ENCODE measurements around the gene CHMP2A. TPM values are rescaled to one million over a fixed set of nuclear protein-coding genes. Genes with fewer than 3 reads are reported as not detected.

CHMP2A gene
- total and polyA plus RNA-seq, 4 donors: 87.7 to 309 (median 192) TPM

DNA sequence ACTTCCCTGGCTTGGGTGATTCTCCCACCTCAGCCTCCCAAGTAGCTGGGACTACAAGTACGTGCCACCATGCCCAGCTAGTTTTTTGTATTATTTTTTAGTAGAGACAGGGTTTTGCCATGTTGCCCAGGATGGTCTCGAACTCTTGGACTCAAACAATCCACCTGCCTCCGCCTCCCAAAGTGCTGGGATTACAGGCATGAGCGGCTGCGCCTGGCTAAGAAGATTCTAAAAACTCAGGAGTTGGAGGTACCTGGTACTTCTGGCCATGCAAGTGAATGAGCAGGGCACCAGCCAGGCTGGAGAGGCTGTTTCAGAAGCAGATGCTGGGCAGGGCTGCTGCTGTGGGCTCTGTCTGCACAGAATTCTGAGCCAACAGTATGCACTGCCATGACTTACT, 12.1 kb upstream of the CHMP2A start:
- H3K9me3 ChIP-seq (ENCODE audit: control insufficient read depth in 4 of 4, insufficient read depth in 3 of 4, low read length in 3 of 4): no peaks in the 10 kb centered on the region
- H3K36me3 ChIP-seq (ENCODE audit: control insufficient read depth in 4 of 4, insufficient read depth in 4 of 4, low read length in 4 of 4): peaks cover 0 to 22% (median 19%) of the 10 kb centered on the region in 4 donors
- no peak for ATAC-seq (ENCODE audit: insufficient read depth, low FRiP score)
- H3K4me3 ChIP-seq: no peak overlapping the region
- no peak overlapping the region for H3K27ac ChIP-seq (ENCODE audit: low read depth in 1 of 2, low read length in 1 of 2)
- WGBS, 2 donors: 95 to 97% methylated on average over 5 of the region's 5 CpGs
- peaks cover 0 to 18% (median 13%) of the 10 kb centered on the region in 5 donors for H3K4me1 ChIP-seq (ENCODE audit: control insufficient read depth in 5 of 5, insufficient read depth in 5 of 5, low read length in 5 of 5)
- DNase-seq: no peak
- no peak overlapping the region for H3K9ac ChIP-seq (ENCODE audit: insufficient read depth in 1 of 2, low read length in 2 of 2)
- H3K27me3 ChIP-seq (ENCODE audit: control insufficient read depth in 3 of 3, insufficient read depth in 3 of 3, low read length in 2 of 3): peaks cover 0 to 15% (median 5%) of the 10 kb centered on the region in 3 donors
- TF ChIP-seq, protein P1, sequence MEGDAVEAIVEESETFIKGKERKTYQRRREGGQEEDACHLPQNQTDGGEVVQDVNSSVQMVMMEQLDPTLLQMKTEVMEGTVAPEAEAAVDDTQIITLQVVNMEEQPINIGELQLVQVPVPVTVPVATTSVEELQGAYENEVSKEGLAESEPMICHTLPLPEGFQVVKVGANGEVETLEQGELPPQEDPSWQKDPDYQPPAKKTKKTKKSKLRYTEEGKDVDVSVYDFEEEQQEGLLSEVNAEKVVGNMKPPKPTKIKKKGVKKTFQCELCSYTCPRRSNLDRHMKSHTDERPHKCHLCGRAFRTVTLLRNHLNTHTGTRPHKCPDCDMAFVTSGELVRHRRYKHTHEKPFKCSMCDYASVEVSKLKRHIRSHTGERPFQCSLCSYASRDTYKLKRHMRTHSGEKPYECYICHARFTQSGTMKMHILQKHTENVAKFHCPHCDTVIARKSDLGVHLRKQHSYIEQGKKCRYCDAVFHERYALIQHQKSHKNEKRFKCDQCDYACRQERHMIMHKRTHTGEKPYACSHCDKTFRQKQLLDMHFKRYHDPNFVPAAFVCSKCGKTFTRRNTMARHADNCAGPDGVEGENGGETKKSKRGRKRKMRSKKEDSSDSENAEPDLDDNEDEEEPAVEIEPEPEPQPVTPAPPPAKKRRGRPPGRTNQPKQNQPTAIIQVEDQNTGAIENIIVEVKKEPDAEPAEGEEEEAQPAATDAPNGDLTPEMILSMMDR (IDR thresholded peaks at IDR 0.05; ENCODE audit: control extremely low read depth, extremely low read depth): no peak

DNA sequence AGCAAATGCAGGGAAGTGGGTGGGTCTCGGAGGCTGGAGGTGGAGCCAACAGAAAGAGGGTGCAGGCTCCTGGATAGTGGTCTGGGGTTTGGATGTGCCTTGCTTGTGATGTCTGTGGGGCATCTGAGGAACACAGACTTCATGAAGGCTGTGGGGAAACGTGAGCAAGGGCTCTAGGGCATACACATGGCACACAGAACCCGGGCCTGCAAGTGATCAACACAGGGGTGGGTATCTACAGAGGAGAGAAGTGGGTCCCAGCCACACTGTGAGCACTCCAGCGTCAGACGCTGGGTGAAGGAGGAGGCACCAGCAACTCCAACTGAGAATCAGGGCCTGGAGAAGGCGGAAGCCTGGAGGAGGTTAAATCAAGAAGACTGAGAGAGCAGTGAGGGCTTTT, 8.9 kb upstream of the CHMP2A start:
- peaks cover 0 to 31% (median 23%) of the 10 kb centered on the region in 5 donors for H3K4me1 ChIP-seq (ENCODE audit: control insufficient read depth in 5 of 5, insufficient read depth in 5 of 5, low read length in 5 of 5)
- peaks cover 0 to 22% (median 12%) of the 10 kb centered on the region in 3 donors for H3K27me3 ChIP-seq (ENCODE audit: control insufficient read depth in 3 of 3, insufficient read depth in 3 of 3, low read length in 2 of 3)
- H3K36me3 ChIP-seq (ENCODE audit: control insufficient read depth in 4 of 4, insufficient read depth in 4 of 4, low read length in 4 of 4): peaks cover 0 to 11% (median 1%) of the 10 kb centered on the region in 4 donors
- DNase-seq (no peak), ATAC-seq (ENCODE audit: insufficient read depth, low FRiP score) (no peak)
- H3K9me3 ChIP-seq (ENCODE audit: control insufficient read depth in 4 of 4, insufficient read depth in 3 of 4, low read length in 3 of 4): no peaks in the 10 kb centered on the region
- H3K27ac ChIP-seq (ENCODE audit: low read depth in 1 of 2, low read length in 1 of 2): no peak overlapping the region
- H3K4me3 ChIP-seq: no peak overlapping the region
- 77 to 89% methylated on average over 6 of the region's 6 CpGs for WGBS, 2 donors
- no peak overlapping the region for H3K9ac ChIP-seq (ENCODE audit: insufficient read depth in 1 of 2, low read length in 2 of 2)
- TF ChIP-seq, protein P1 (IDR thresholded peaks at IDR 0.05; ENCODE audit: control extremely low read depth, extremely low read depth): no peak

DNA sequence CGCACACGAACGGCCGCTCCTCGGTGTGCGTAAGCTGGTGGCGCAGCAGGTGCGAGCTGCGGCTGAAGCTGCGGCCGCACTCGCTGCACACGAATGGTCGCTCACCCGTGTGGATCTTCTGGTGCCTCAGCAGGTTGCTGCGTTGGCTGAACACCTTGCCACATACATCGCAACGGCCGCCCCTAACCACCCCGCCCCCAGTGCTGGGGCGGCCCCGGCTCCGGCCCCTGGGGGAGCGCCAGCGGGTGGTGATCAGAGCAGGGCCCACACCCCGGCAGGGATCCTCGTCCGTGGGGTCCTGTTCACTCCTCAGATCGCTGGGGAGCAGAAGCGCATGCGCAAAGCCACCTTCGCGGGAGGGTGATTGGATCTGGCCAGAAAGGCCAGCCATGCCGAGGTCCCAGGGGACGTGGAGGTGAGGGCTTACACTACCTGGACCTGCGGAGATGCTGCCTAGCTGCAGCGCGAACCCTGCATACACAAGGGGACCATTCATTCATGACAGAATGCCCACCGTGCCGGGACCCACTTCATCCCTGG, 8.2 kb upstream of the CHMP2A start:
- no peak for DNase-seq
- Histone ChIP-seq H3K27ac (ENCODE audit: low read depth in 1 of 2, low read length in 1 of 2) (no peak overlapping the region), H3K4me3 (no peak overlapping the region), H3K4me1 (ENCODE audit: control insufficient read depth in 5 of 5, insufficient read depth in 5 of 5, low read length in 5 of 5) (peaks cover 0 to 31% (median 23%) of the 10 kb centered on the region in 5 donors), H3K36me3 (ENCODE audit: control insufficient read depth in 4 of 4, insufficient read depth in 4 of 4, low read length in 4 of 4) (peaks cover 0 to 8% (median 1%) of the 10 kb centered on the region in 4 donors), H3K9me3 (ENCODE audit: control insufficient read depth in 4 of 4, insufficient read depth in 3 of 4, low read length in 3 of 4) (no peaks in the 10 kb centered on the region), H3K9ac (ENCODE audit: insufficient read depth in 1 of 2, low read length in 2 of 2) (no peak overlapping the region), H3K27me3 (ENCODE audit: control insufficient read depth in 3 of 3, insufficient read depth in 3 of 3, low read length in 2 of 3) (peaks cover 0 to 22% (median 12%) of the 10 kb centered on the region in 3 donors)
- no peak for ATAC-seq (ENCODE audit: insufficient read depth, low FRiP score)
- TF ChIP-seq, protein P1 (IDR thresholded peaks at IDR 0.05; ENCODE audit: control extremely low read depth, extremely low read depth): no peak
- 4 to 6% methylated on average over 40 of the region's 40 CpGs for WGBS, 2 donors
